PC-9 (cell line): ENCODE measurements around the gene RRP7A.

Source experiments
- CTCF ChIP-seq: fragments of 200-600 bp; sonication (generic); conservative IDR thresholded peaks from 2 replicates; pipeline ENCODE4 v1.6.1; 2017; ENCODE audit warnings: mixed run types, antibody characterized with exemption, mild to moderate bottlenecking, moderate library complexity
- EZH2 ChIP-seq: fragments of 200-600 bp; sonication (generic); IDR thresholded peaks from 2 replicates; pipeline ENCODE4 v1.8.0; 2017; ENCODE audit warnings: antibody characterized with exemption, low read depth

GRCh38 chr22:42553475-42554361, 34.1 kb upstream of the RRP7A start, which contains the start of gene SERHL2:
- TF ChIP-seq CTCF (no peak), EZH2 (no peak)
